Activated naive CD4-positive, alpha-beta T cell treated with anti-CD3 and anti-CD28 coated beads for 36 hours (primary cell): ENCODE data around the gene BMP15. TPM values are rescaled to one million over a fixed set of nuclear protein-coding genes. Genes with fewer than 3 reads are reported as not detected.

Source experiments
- CTCF ChIA-PET: fragments of 350-600 bp; sonication (Branson Sonifier 250); formaldehyde crosslinking; loops from one replicate; lab custom pipeline; 2021; ENCODE audit warnings: antibody characterized with exemption; lab: Charles Lee
- DNase-seq: peaks from one replicate; pipeline ENCODE4 v3.0.0-alpha.2; 2020
- H3K27ac Mint-ChIP-seq: one replicate; pipeline ENCODE4 v1.8.0; 2021; ENCODE audit warnings: mild to moderate bottlenecking, mixed read lengths
- H3K27me3 Mint-ChIP-seq: one replicate; pipeline ENCODE4 v1.8.0; 2021; ENCODE audit warnings: low read depth, mixed read lengths
- H3K36me3 Mint-ChIP-seq: one replicate; pipeline ENCODE4 v1.8.0; 2021; ENCODE audit warnings: low read depth, mixed read lengths
- H3K4me1 Mint-ChIP-seq: one replicate; pipeline ENCODE4 v1.8.0; 2021; ENCODE audit warnings: low read depth, mixed read lengths
- H3K4me3 Mint-ChIP-seq: one replicate; pipeline ENCODE4 v1.8.0; 2021; ENCODE audit warnings: mild to moderate bottlenecking, moderate library complexity, mixed read lengths
- H3K9me3 Mint-ChIP-seq: one replicate; pipeline ENCODE4 v1.8.0; 2021; ENCODE audit warnings: mixed read lengths
- intact Hi-C: fragments of 100-400 bp; cut with micrococcal nuclease; formaldehyde crosslinking; loops from one replicate; pipeline ENCODE4 v1.15.1; 2023
- total RNA-seq, 2 experiments: library from RNA; stranded (reverse); gene quantifications; one replicate each; pipeline ENCODE4 v1.2.3, GENCODE V29; 2021

The BMP15 gene
- total RNA-seq = not detected

DNA sequence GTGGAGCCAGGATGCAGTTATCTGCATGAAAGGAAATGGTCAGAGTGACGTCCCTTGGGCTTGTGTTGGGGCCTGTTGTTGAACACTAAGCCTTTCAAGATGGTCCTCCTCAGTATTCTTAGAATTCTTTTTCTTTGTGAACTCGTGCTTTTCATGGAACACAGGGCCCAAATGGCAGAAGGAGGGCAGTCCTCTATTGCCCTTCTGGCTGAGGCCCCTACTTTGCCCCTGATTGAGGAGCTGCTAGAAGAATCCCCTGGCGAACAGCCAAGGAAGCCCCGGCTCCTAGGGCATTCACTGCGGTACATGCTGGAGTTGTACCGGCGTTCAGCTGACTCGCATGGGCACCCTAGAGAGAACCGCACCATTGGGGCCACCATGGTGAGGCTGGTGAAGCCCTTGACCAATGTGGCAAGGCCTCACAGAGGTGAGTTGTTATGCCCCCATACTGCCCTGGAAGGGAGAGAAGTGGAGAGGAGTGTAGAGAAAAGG, at the start of gene BMP15:
Gene BMP15, plus strand, starts transcription at position 51 of the 492 bp plus-strand sequence. Its CDS starts 49 bp downstream, at position 100.
- H3K9me3 Mint-ChIP-seq = no peaks in the 10 kb centered on the region
- DNase-seq = no peak
- H3K27me3 Mint-ChIP-seq = no peaks in the 10 kb centered on the region
- no peaks in the 10 kb centered on the region for H3K4me1 Mint-ChIP-seq
- CTCF ChIA-PET = no interaction called here
- intact Hi-C loops = no loop called here
- H3K27ac Mint-ChIP-seq = no peak within 1 kb of the TSS
- no peak within 1 kb of the TSS for H3K4me3 Mint-ChIP-seq
- H3K36me3 Mint-ChIP-seq = no peaks in the 10 kb centered on the region

DNA sequence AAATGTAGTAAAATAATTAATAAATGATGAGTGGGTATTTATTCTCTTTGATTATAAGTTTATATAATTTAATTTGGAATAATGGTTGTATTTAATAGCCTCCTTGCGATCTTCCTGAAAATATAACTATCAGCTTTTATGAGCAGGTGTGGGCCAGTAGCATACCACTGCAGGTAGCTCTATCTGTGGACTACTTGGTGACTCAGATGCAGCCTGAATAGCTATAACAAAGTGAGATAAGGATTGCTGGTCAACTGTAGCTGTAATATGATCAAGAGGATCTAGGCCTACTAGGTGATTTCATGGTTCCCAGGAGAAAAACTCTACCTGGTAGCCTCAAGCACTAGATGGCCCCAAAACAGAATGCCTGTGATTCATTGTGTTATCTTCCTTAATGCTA, 47.1 kb upstream of the BMP15 start:
- Mint-ChIP-seq H3K4me1 (no peaks in the 10 kb centered on the region), H3K27ac (no peak overlapping the region), H3K4me3 (no peak overlapping the region), H3K9me3 (no peaks in the 10 kb centered on the region), H3K27me3 (peaks cover 3% of the 10 kb centered on the region), H3K36me3 (no peaks in the 10 kb centered on the region)
- no peak for DNase-seq
- intact Hi-C loops = no loop called here
- CTCF ChIA-PET = no interaction called here

DNA sequence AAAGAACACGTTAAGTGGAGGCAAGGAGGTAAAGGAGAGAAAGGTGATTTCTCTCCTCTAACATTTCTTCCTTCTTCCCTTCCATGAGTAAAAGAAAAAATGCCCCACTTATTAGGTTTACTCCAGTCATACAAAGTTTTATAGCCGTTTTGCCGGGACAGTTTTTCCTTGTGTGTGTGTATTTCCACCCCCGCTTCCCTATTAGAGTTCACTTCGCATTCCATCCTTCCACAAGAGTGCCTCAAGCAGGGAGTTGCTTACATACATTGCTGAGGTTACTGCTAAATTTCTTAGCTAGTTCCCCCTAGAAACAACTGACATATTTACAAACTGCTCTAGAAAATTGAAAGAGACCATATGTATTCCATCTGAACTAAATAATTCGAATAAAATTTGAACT, 45.2 kb upstream of the BMP15 start:
- no peak for DNase-seq
- Mint-ChIP-seq H3K4me3 (no peak overlapping the region), H3K4me1 (no peaks in the 10 kb centered on the region), H3K27ac (no peak overlapping the region), H3K27me3 (peaks cover 6% of the 10 kb centered on the region), H3K36me3 (no peaks in the 10 kb centered on the region), H3K9me3 (no peaks in the 10 kb centered on the region)
- CTCF ChIA-PET = no interaction called here
- intact Hi-C loops = no loop called here

DNA sequence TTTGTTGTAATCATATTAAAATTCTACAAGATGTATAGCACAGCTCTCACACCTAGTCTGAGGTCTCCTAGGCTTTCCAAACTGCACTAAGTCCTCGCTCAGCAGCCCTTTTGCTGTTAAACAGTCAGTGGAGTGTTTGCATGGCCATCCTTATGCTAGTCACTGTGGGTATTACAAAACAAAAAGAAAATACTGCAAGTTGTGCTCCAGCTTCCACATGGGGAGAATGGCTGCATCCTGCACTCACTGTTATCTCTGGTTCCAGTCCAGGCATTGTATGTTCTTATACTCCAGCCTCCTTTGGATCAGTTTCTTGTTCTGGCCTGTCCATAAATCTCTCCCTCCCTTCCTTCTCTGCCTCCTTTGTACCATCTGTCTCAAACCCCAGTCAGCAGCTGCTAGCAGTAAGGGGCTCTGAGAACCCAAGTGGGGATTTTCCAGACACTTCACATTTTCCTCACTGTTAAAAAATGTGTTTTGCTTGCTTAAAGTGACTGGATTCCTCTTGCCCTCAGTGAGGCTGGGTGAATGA, 38.5 kb upstream of the BMP15 start:
- intact Hi-C loops = no loop called here
- Mint-ChIP-seq H3K4me1 (no peaks in the 10 kb centered on the region), H3K4me3 (no peak overlapping the region), H3K9me3 (no peaks in the 10 kb centered on the region), H3K27ac (no peak overlapping the region), H3K27me3 (peaks cover 10% of the 10 kb centered on the region), H3K36me3 (no peaks in the 10 kb centered on the region)
- CTCF ChIA-PET = no interaction called here
- no peak for DNase-seq

DNA sequence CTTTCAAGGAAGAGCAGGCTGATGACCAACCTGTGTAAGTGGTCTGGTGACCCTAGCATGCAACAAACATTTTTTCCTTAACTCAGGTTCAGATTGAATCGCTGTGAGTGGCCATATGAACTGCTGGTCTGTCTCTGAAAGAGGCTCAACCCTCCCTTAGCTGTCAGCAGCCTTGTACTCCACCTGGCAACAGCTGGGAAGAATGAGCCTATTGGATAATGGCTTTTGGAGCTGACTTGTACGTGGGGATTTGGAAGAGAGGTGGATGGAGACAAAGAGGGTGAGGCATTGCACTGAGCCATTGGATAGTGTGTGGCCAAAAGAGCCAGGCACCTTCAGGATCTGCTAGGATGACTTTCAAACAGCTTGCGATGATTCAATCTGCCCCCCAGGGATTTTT, 35.7 kb upstream of the BMP15 start:
- H3K4me3 Mint-ChIP-seq = no peak overlapping the region
- H3K4me1 Mint-ChIP-seq = no peaks in the 10 kb centered on the region
- intact Hi-C loops = no loop called here
- no peaks in the 10 kb centered on the region for H3K36me3 Mint-ChIP-seq
- DNase-seq = no peak
- CTCF ChIA-PET = interaction anchor here (1.3 kb wide), 1 partner anchor 31 kb away, joined by 3 read pairs; no protein-coding TSS in a partner anchor
- H3K9me3 Mint-ChIP-seq = no peaks in the 10 kb centered on the region
- no peak overlapping the region for H3K27ac Mint-ChIP-seq
- H3K27me3 Mint-ChIP-seq = peaks cover 8% of the 10 kb centered on the region

DNA sequence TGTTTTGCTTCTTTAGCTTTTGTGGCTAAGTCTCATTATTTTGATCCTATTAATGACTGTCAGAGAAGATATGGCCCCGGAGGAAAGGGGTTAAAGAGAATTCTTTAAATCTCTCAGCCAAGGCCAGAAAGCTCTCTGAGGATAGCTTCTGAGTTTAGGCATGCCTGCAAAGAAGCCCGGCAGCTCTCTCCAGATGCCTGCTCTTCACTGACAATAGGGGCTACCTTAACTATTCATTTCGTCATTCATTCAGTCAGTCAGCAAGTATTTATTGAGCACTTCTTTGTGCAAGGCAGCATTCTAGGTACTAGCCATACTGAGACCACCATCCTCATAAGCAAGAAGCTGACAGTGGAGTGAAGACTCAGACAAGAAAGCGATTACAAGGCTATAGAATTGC, 34.0 kb upstream of the BMP15 start:
- CTCF ChIA-PET = no interaction called here
- H3K36me3 Mint-ChIP-seq = no peaks in the 10 kb centered on the region

DNA sequence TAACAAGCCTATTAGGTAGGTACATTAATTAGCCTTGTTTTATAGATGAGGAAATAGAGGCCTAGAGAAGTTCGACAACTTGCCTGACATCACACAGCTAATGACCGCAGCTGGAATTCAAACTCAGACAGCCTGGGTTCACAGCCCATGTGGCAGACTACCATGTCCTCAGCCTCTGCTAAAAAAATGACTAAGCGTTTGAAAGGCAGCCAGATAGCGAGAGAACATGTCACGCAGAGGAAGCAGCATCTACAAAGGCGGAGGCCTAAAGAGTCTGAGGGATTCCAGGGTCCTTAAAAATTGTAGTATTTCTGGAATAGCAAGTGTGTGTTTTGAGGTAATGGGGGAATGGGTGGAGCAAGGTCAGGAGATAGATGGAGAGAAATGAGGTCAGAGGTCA, 33.2 kb upstream of the BMP15 start:
- Mint-ChIP-seq H3K36me3 (no peaks in the 10 kb centered on the region), H3K4me3 (no peak overlapping the region), H3K27me3 (peaks cover 3% of the 10 kb centered on the region), H3K27ac (no peak overlapping the region), H3K9me3 (no peaks in the 10 kb centered on the region), H3K4me1 (peaks cover 2% of the 10 kb centered on the region)
- DNase-seq = no peak
- CTCF ChIA-PET = no interaction called here
- intact Hi-C loops = no loop called here

More for the DNA sequence above, 34.0 kb upstream of the BMP15 start:
- H3K27me3 Mint-ChIP-seq = peaks cover 3% of the 10 kb centered on the region
- no peak overlapping the region for H3K27ac Mint-ChIP-seq
- intact Hi-C loops = no loop called here
- no peaks in the 10 kb centered on the region for H3K9me3 Mint-ChIP-seq
- H3K4me1 Mint-ChIP-seq = peaks cover 2% of the 10 kb centered on the region
- no peak overlapping the region for H3K4me3 Mint-ChIP-seq
- no peak for DNase-seq

DNA sequence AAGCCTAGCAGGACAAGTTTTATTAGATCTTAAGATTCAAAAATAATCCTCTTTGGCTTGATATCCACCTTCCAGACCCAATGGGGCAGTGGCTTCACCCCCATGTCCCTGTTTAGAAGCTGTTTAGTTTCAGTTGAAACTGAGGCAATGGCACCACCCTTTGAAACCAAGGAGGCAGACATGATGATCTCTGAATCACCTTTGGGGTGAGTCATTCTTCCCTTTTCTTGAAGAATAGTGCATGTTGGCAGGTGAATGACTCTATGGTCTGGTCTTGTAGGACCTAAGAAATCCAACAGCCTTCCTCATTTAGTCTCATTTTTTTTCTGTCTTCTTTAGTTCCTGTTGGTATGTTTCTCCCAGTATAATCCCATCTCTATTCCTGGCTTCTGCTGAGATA, 29.5 kb upstream of the BMP15 start:
- intact Hi-C loops = no loop called here
- Mint-ChIP-seq H3K36me3 (no peaks in the 10 kb centered on the region), H3K27ac (no peak overlapping the region), H3K9me3 (no peaks in the 10 kb centered on the region), H3K27me3 (no peaks in the 10 kb centered on the region), H3K4me1 (peaks cover 2% of the 10 kb centered on the region), H3K4me3 (no peak overlapping the region)
- CTCF ChIA-PET = no interaction called here
- peak; percentile 10 for DNase-seq

DNA sequence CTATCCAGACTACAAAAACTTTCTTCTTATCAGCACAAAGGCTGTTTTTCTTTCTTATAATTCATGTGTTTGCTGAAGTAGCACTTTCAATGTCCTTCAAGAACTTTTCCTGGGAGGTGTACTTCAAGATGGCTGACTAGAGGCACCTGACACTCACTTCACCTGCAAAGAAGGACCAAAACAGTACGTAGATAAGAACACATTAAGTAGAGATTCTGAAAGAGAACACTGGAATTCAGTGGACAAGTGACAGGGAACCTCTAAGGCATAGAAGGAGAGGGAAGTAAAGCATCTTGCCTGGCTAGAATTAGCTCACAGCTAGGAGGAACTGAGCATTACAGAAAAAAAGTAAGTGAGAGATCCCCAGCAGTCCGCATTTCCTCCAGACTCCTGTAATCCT, 21.7 kb upstream of the BMP15 start:
- no peak overlapping the region for H3K27ac Mint-ChIP-seq
- H3K4me3 Mint-ChIP-seq = no peak overlapping the region
- H3K27me3 Mint-ChIP-seq = peaks cover 2% of the 10 kb centered on the region
- DNase-seq = no peak
- no peaks in the 10 kb centered on the region for H3K4me1 Mint-ChIP-seq
- CTCF ChIA-PET = no interaction called here
- H3K9me3 Mint-ChIP-seq = no peaks in the 10 kb centered on the region
- intact Hi-C loops = no loop called here
- H3K36me3 Mint-ChIP-seq = no peaks in the 10 kb centered on the region

DNA sequence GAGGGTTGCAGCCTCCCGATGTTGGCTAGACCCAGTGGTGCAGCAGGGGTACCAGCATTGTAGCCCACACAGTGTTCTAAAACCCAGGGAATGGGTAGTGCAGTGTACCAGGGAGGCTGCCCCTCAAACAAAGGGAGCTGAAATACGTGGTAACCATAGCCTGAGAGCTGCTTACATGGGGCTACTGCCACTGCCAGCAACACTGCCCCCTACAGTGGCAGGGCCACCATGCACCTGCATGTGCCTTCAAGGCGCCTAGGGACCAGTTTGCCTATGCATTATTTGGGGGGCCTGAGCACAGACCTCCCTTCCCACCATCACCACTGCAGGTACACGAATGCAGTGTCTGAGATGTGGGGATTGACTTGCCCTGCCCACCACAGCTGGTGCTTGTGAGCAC, 21.0 kb upstream of the BMP15 start:
- intact Hi-C loops = no loop called here
- H3K27ac Mint-ChIP-seq = no peak overlapping the region
- H3K4me1 Mint-ChIP-seq = no peaks in the 10 kb centered on the region
- DNase-seq = no peak
- H3K27me3 Mint-ChIP-seq = peaks cover 4% of the 10 kb centered on the region
- H3K9me3 Mint-ChIP-seq = no peaks in the 10 kb centered on the region
- H3K4me3 Mint-ChIP-seq = no peak overlapping the region
- no peaks in the 10 kb centered on the region for H3K36me3 Mint-ChIP-seq
- CTCF ChIA-PET = no interaction called here

DNA sequence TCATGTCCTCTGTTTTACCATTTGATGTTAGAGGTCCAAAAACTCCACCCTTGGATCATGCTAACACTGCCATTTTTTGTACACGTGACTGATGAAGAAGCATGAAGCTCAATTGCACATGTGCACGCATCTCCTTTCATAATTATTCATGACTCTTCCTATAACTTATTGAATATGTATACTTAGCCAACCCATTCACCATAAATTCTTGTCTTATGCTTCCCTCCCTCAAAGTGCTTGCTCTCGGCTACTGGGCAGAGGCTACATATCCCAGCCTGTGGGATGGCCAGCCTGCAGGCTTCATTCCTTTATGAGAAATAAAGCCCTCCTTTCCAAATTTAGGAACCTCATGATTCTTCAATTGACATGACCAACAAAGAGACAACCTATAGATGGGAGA, 17.5 kb upstream of the BMP15 start:
- Mint-ChIP-seq H3K27ac (no peak overlapping the region), H3K9me3 (no peaks in the 10 kb centered on the region), H3K4me3 (no peak overlapping the region), H3K4me1 (no peaks in the 10 kb centered on the region), H3K36me3 (no peaks in the 10 kb centered on the region), H3K27me3 (peaks cover 13% of the 10 kb centered on the region)
- no peak for DNase-seq
- intact Hi-C loops = no loop called here
- CTCF ChIA-PET = interaction anchor here (3.0 kb wide), 1 partner anchor 10 kb away, joined by 9 read pairs; no protein-coding TSS in a partner anchor

DNA sequence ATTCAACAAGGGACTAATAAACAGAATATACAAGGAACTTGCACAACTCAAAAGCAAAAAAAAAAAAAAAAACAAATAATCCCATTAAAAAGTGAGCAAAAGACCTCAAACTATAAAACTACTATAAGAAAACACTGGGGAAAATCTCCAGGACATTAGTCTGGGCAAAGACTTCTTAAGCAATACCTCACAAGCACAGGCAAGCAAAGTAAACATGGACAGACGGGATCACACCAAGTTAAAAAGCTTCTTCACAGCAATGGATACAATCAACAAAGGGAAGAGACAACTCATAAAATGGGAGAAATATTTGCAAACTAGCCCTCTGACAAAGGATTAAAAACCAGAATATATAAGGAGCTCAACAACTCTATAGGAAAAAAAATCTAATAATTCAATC, 17.1 kb upstream of the BMP15 start:
- Mint-ChIP-seq H3K4me1 (no peaks in the 10 kb centered on the region), H3K4me3 (no peak overlapping the region), H3K36me3 (no peaks in the 10 kb centered on the region), H3K9me3 (no peaks in the 10 kb centered on the region), H3K27ac (no peak overlapping the region), H3K27me3 (peaks cover 13% of the 10 kb centered on the region)
- no peak for DNase-seq
- intact Hi-C loops = no loop called here
- CTCF ChIA-PET = interaction anchor here (3.0 kb wide), 1 partner anchor 9 kb away, joined by 9 read pairs; no protein-coding TSS in a partner anchor

DNA sequence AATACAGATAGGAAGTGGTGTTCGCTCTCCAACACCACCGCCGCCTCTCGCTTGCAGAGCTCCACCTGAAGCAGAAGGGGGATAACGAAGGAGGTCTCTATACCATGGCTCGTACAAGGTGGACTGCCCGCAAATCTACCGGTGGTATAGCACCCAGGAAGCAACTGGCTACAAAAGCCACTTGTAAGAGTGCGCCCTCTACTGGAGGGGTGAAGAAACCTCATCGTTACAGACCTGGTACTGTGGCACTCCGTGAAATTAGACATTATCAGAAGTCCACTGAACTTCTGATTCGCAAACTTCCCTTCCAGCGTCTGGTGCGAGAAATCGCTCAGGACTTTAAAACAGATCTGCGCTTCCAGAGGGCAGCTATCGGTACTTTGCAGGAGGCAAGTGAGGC, 5.2 kb upstream of the BMP15 start:
- no peaks in the 10 kb centered on the region for H3K36me3 Mint-ChIP-seq
- DNase-seq = peak; percentile 4
- H3K4me3 Mint-ChIP-seq = no peak overlapping the region
- H3K4me1 Mint-ChIP-seq = no peaks in the 10 kb centered on the region
- CTCF ChIA-PET = interaction anchor here (1.1 kb wide), 1 partner anchor 31 kb away, joined by 3 read pairs; no protein-coding TSS in a partner anchor
- intact Hi-C loops = no loop called here
- H3K9me3 Mint-ChIP-seq = no peaks in the 10 kb centered on the region
- no peak overlapping the region for H3K27ac Mint-ChIP-seq
- no peaks in the 10 kb centered on the region for H3K27me3 Mint-ChIP-seq
